Testis (tissue), 3 donors: ENCODE data around the gene TEKTIP1. TPM values are rescaled to one million over a fixed set of nuclear protein-coding genes. Genes with fewer than 3 reads are reported as not detected.
"Not testable (repeated sequence)": the region's sequence is repeated elsewhere in the genome, so short reads cannot be mapped to it uniquely, and the experiment has no call there.

Experiments
- DNase-seq: peaks from one replicate; pipeline ENCODE4 v3.0.0-alpha.2; 2019
- H3K27ac ChIP-seq, 2 donors: fragments of 200-600 bp; sonication (generic); one replicate each; pipeline ENCODE4 v1.5.1; 2019
- H3K27me3 ChIP-seq: fragments of 200-600 bp; sonication (generic); one replicate; pipeline ENCODE4 v1.5.1; 2019
- H3K36me3 ChIP-seq: fragments of 200-600 bp; sonication (generic); one replicate; pipeline ENCODE4 v1.5.1; 2017; ENCODE audit warnings: low read depth; ENCODE audit errors: missing control alignments
- H3K4me1 ChIP-seq: fragments of 200-600 bp; sonication (generic); one replicate; pipeline ENCODE4 v1.5.1; 2019
- H3K4me3 ChIP-seq, 2 donors: fragments of 200-600 bp; sonication (generic); one replicate each; pipeline ENCODE4 v1.5.1; 2017 to 2019
- H3K9me3 ChIP-seq: fragments of 200-600 bp; sonication (generic); one replicate; pipeline ENCODE4 v1.5.1; 2017
- POLR2A ChIP-seq: fragments of 450-650 bp; IDR thresholded peaks from one replicate; pipeline ENCODE4 v1.6.1; 2017; ENCODE audit warnings: antibody characterized with exemption, mild to moderate bottlenecking, moderate library complexity
- WGBS, 2 donors: methylation state at CpG; one replicate each; pipeline ENCODE4 v1.1.5; 2018; 5-methylcytosine and 5-hydroxymethylcytosine counted together
- intact Hi-C: fragments of 100-400 bp; cut with DNase I; formaldehyde crosslinking; loops from one replicate; pipeline ENCODE4 v1.15.1; 2023; ENCODE audit warnings: low total_unique reads
- polyA plus RNA-seq: library from polyadenylated mRNA; stranded (reverse); fragments of 350-450 nt; fragmentation: Illumina TruSeq; extraction: RNeasy Lipid Tissue Mini Kit (QIAGEN cat#74804); gene quantifications from one replicate; pipeline ENCODE4 v1.2.3, GENCODE V29; 2014; ENCODE audit warnings: low read depth, low replicate concordance; ENCODE audit not compliant: insufficient read depth
- total RNA-seq, 2 donors: library from RNA; depleted of rRNA; stranded (reverse); fragments of >200 nt; gene quantifications; one replicate each; pipeline ENCODE4 v1.2.3, GENCODE V29; 2016
- TF ChIP-seq, protein P1 (sequence below), 3 experiments: fragments of 450-650 bp in 2 of 3; fragments of 200-600 bp in 1 of 3; sonication (generic) in 1 of 3; IDR thresholded peaks; one replicate each; pipeline ENCODE4 v1.5.1; 2016 to 2019; ENCODE audit warnings: antibody characterized with exemption in 3 of 3, mild to moderate bottlenecking in 2 of 3, moderate library complexity in 1 of 3

The TEKTIP1 gene
- total and polyA plus RNA-seq, 3 donors from 2014 or later: 35.8 to 68.2 (median 55.9) TPM

DNA sequence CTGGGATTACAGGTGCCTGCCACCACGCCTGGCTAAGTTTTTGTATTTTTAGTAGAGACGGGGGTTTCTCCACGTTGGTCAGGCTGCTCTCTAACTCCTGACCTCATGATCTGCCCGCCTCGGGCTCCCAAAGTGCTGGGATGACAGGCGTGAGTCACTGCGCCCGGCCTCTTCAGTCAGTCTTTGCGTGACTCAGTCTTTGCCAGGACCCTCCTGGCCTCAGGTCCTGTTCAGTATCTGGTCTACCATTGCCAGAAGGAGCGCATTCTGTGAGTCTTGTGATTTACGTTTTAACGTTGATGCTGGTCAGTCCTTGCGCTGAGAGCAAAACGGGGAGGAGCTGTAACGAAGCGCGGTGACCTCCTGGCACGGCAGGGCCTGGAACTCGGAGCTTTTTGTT is 26.2 kb downstream of the TEKTIP1 start:
- Histone ChIP-seq H3K27ac (no peak overlapping the region), H3K9me3 (no peaks in the 10 kb centered on the region), H3K27me3 (no peaks in the 10 kb centered on the region), H3K4me1 (no peaks in the 10 kb centered on the region), H3K36me3 (no peaks in the 10 kb centered on the region), H3K4me3 (no peak overlapping the region)
- no peak for DNase-seq
- intact Hi-C loops: no loop called here
- TF ChIP-seq POLR2A: no peak
- TF ChIP-seq, protein P1, sequence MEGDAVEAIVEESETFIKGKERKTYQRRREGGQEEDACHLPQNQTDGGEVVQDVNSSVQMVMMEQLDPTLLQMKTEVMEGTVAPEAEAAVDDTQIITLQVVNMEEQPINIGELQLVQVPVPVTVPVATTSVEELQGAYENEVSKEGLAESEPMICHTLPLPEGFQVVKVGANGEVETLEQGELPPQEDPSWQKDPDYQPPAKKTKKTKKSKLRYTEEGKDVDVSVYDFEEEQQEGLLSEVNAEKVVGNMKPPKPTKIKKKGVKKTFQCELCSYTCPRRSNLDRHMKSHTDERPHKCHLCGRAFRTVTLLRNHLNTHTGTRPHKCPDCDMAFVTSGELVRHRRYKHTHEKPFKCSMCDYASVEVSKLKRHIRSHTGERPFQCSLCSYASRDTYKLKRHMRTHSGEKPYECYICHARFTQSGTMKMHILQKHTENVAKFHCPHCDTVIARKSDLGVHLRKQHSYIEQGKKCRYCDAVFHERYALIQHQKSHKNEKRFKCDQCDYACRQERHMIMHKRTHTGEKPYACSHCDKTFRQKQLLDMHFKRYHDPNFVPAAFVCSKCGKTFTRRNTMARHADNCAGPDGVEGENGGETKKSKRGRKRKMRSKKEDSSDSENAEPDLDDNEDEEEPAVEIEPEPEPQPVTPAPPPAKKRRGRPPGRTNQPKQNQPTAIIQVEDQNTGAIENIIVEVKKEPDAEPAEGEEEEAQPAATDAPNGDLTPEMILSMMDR (IDR thresholded peaks at IDR 0.05): no peak
- WGBS, 2 donors: 82 to 84% methylated on average over 19 of the region's 19 CpGs

DNA sequence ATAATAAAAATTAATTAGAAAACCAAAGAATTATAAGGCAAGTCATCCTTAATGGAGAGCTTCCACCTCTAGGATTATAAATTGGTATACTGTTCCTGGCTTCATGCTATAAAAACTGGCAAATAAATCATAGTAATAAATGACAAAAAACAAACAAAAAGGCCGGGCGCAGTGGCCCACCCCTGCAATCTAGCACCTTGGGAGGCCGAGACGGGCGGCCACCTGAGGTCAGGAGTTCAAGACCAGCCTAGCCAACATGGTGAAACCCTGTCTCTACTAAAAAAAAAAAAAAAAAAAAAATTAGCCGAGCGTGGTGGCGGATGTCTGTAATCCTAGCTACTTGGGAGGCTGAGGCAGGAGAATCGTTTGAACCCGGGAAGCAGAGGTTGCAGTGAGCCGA is 31.1 kb downstream of the TEKTIP1 start:
- H3K27me3 ChIP-seq, H3K9me3 ChIP-seq, H3K27ac ChIP-seq, H3K4me1 ChIP-seq, DNase-seq, H3K4me3 ChIP-seq, intact Hi-C loops, H3K36me3 ChIP-seq: not testable (repeated sequence)
- 89 to 91% methylated on average over 11 of the region's 11 CpGs for WGBS, 2 donors

DNA sequence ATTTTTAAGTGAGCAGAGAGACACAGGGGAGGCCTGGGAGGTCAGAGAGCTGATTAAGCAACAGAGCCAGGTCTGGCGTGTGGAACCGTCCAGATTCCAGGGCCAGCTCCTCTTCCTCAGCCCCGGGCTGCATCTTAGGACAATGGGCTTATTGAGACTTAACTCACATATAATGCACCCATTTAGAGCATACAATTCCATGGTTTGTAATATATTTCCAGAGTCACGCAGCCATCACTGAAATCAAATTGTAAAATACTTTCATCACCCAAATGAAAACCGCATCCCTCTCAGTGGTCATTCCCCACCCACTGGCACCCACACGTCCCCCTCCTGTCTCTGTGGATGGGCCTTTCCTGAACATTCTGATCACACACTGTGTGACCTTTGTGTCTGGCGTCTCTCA is 31.6 kb downstream of the TEKTIP1 start:
- TF ChIP-seq POLR2A: no peak
- Histone ChIP-seq H3K9me3 (no peaks in the 10 kb centered on the region), H3K27ac (no peak overlapping the region), H3K36me3 (no peaks in the 10 kb centered on the region), H3K4me1 (peaks cover 9% of the 10 kb centered on the region), H3K27me3 (no peaks in the 10 kb centered on the region), H3K4me3 (no peak overlapping the region)
- WGBS, 2 donors: 75 to 78% methylated on average over 7 of the region's 7 CpGs
- intact Hi-C loops: no loop called here
- no peak for DNase-seq

DNA sequence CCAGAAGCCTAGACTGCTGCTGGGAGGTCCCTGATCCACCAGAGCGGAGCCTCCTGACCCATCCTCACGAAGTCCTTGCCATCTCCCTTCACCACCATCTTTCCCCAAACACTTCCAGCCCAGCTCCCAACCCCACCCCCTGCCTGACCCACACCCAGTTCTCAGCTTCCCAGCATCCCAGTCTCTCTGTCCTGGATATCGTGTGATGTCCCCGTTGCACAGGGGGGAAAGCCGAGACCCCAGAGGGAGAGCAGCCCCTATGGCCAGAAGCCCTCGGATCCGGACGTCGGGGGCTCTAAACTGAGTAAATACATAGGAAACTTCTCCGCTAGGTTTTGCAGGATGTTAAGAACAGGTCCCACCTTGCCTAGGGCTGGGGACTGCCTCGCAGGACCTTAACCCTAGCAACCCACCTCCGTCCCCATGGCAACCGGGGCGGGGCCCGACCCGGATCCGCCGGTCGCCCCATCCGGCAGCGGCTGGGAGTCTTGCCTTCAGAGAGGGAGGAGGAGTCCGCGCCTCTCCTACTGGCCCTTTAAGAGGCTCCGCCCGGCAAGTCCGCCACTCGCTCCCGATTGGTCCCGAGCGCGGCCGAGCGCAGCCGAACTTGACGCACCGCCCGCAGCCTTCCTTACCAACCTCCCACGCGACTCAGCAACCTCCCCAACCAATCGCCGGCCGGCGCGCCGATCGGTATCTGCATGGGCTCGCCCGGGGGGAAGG is 33.3 kb downstream of the TEKTIP1 start:
- peaks cover 9% of the 10 kb centered on the region for H3K4me1 ChIP-seq

DNA sequence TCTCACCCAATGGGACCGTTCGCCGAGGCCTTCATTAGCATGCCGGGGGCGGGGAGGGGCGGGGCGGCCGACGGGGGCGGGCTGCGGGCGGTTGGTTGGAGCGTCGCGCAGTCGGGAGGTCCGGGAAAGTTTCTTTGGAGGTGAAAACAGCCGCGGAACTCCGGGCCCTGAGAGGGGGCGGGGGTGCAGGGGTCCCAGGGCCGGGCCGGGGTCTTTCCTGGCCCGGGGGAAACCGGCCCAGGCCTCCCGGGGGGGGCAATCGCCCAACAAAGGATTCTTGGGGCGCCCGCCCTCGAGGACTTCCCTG is 33.8 kb downstream of the TEKTIP1 start, which contains the start of gene HMG20B:
HMG20B (plus strand) TSS at position 90 of the 307 bp plus-strand sequence. CDS start 366 bp downstream, outside the sequence.
- Histone ChIP-seq H3K27ac (peak within 1 kb of the TSS; percentile 20 to 81), H3K27me3 (no peaks in the 10 kb centered on the region), H3K4me3 (peak within 1 kb of the TSS; percentile 83 to 89), H3K36me3 (no peaks in the 10 kb centered on the region), H3K4me1 (peaks cover 9% of the 10 kb centered on the region), H3K9me3 (no peaks in the 10 kb centered on the region)
- intact Hi-C loops: no loop called here
- WGBS, 2 donors: 1% methylated on average over 28 of the region's 30 CpGs; no CpG with 5 or more reads in 1 of the 2 donors
- TF ChIP-seq, protein P1 (IDR thresholded peaks at IDR 0.05): no peak
- TF ChIP-seq POLR2A: no peak
- DNase-seq: no peak

More for the DNA sequence above, 33.3 kb downstream of the TEKTIP1 start:
- Histone ChIP-seq H3K36me3 (no peaks in the 10 kb centered on the region), H3K27me3 (no peaks in the 10 kb centered on the region), H3K9me3 (no peaks in the 10 kb centered on the region), H3K4me3 (peak overlapping the region; percentile 83 to 89), H3K27ac (peak overlapping the region in 1 of 2 donors; percentile 6)
- DNase-seq: peak; percentile 100
- TF ChIP-seq, protein P1 (IDR thresholded peaks at IDR 0.05): no peak
- TF ChIP-seq POLR2A: no peak
- intact Hi-C loops: no loop called here
- 2 to 7% methylated on average over 6 to 44 of the region's 48 CpGs for WGBS, 2 donors
